Small intestine (tissue), 7 donors: ENCODE results near the gene ANP32A. TPM values are rescaled to one million over a fixed set of nuclear protein-coding genes. Genes with fewer than 3 reads are reported as not detected.

Source experiments
- DNase-seq, 2 donors: peaks; one replicate each; pipeline versions ENCODE4 v3.0.0 to v3.0.0-alpha.2; 2013
- FAIRE-seq: peaks from 2 replicates; lab custom pipeline; 2012; peaks lifted over from hg19 to GRCh38; lab: Jason Lieb, UNC
- H3K27ac ChIP-seq, 3 donors: one replicate each; pipeline ENCODE4 v1.5.1; 2013; ENCODE audit warnings: low read length in 2 of 3, mild to moderate bottlenecking in 2 of 3, control low read depth in 1 of 3, inconsistent platforms in 1 of 3, low read depth in 1 of 3, moderate library complexity in 1 of 3
- H3K27me3 ChIP-seq, 3 donors: one replicate each; pipeline ENCODE4 v1.6.1; 2013; ENCODE audit warnings: low read length in 3 of 3, inconsistent platforms in 1 of 3; ENCODE audit not compliant: control insufficient read depth in 3 of 3, insufficient read depth in 3 of 3
- H3K36me3 ChIP-seq, 3 donors: one replicate each; pipeline ENCODE4 v1.6.1; 2013; ENCODE audit warnings: low read length in 3 of 3, inconsistent platforms in 1 of 3, low read depth in 1 of 3, mild to moderate bottlenecking in 1 of 3, moderate library complexity in 1 of 3; ENCODE audit not compliant: control insufficient read depth in 3 of 3, insufficient read depth in 2 of 3
- H3K4me1 ChIP-seq, 3 donors: one replicate each; pipeline ENCODE4 v1.6.1; 2013; ENCODE audit warnings: low read length in 2 of 3, inconsistent platforms in 1 of 3, low read depth in 1 of 3, mild to moderate bottlenecking in 1 of 3, moderate library complexity in 1 of 3; ENCODE audit not compliant: control insufficient read depth in 3 of 3, insufficient read depth in 2 of 3
- H3K4me3 ChIP-seq, 3 donors: one replicate each; pipeline ENCODE4 v1.5.1; 2013; ENCODE audit warnings: low read length in 3 of 3, control low read depth in 1 of 3, inconsistent platforms in 1 of 3, low read depth in 1 of 3, mild to moderate bottlenecking in 1 of 3, moderate library complexity in 1 of 3
- H3K9me3 ChIP-seq, 2 donors: one replicate each; pipeline ENCODE4 v1.6.1; 2013; ENCODE audit warnings: low read depth in 1 of 2, low read length in 1 of 2; ENCODE audit not compliant: control insufficient read depth in 2 of 2, insufficient read depth in 1 of 2
- WGBS, 3 donors: extraction: QIAGEN DNeasy Blood & Tissue Kit; methylation state at CpG; one replicate each; pipeline ENCODE4 v1.1.7; 2013; 5-methylcytosine and 5-hydroxymethylcytosine counted together
- polyA plus RNA-seq, 4 donors: library from polyadenylated mRNA; stranded (reverse) in 3 of 4; unstranded in 1 of 4; fragments of 200-250 nt in 3 of 4; fragments of 120-200 nt in 1 of 4; gene quantifications; one replicate each; pipeline versions ENCODE4 v1.2.1 to v1.2.3, GENCODE V29; 2013
- donor health status: healthy with polysubstance abuse.
- donor health status: control.
- donor health status: control.
- donor health status: Bipolar disorder and iron deficiency.
- donor health status: healthy.

Gene ANP32A
- polyA plus RNA-seq, 4 donors = 56.2 to 227 (median 103) TPM

DNA sequence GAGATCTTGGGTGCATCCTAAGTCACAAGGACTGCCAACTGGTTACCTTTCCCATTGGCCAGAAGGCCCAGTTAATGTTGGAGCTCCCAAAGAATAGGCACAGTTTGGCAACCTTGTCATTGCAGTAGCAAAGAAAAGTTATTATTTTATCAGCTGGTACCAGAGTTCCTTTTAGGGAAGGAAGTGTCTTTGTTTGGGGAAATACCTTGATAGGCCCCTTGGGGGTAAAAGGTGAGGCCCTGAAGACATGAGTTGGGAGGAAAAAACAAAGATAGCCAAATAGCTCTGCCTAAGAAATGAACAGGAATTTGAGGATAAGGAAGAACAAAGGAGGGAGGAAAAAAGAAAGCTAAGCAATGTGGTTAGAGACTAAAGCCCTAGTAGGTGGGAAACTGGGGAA is 85.8 kb downstream of the ANP32A start:
- Histone ChIP-seq H3K27ac (no peak overlapping the region), H3K4me1 (peaks cover 0 to 12% (median 5%) of the 10 kb centered on the region in 3 donors), H3K4me3 (no peak overlapping the region), H3K27me3 (no peaks in the 10 kb centered on the region), H3K9me3 (no peaks in the 10 kb centered on the region), H3K36me3 (no peaks in the 10 kb centered on the region)
- FAIRE-seq = no peak
- DNase-seq = no peak

DNA sequence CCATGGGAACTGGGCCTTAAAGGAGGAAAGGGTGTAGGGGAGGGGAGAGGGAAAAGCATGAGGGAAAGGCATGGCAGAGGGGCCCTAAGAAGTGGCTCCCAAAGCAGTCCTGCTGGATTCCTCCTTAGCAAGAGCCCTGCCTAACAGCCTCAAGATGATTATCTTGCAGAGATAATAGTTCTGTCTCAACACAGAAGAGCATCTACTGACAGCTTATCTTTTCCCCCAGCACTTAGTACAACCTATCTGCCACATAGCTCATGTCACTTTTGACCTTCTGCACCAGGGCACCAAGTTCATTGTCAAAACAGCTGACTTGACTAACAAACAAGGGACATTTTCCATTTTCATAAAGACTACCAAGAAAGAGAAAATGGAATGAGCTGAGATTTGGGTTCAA is 86.3 kb downstream of the ANP32A start:
- H3K36me3 ChIP-seq = no peaks in the 10 kb centered on the region
- H3K4me1 ChIP-seq = peaks cover 0 to 12% (median 5%) of the 10 kb centered on the region in 3 donors
- no peaks in the 10 kb centered on the region for H3K9me3 ChIP-seq
- FAIRE-seq (no peak), DNase-seq (peak in 1 of 2 donors; percentile 46)
- no peak overlapping the region for H3K27ac ChIP-seq
- H3K27me3 ChIP-seq = no peaks in the 10 kb centered on the region
- no peak overlapping the region for H3K4me3 ChIP-seq

DNA sequence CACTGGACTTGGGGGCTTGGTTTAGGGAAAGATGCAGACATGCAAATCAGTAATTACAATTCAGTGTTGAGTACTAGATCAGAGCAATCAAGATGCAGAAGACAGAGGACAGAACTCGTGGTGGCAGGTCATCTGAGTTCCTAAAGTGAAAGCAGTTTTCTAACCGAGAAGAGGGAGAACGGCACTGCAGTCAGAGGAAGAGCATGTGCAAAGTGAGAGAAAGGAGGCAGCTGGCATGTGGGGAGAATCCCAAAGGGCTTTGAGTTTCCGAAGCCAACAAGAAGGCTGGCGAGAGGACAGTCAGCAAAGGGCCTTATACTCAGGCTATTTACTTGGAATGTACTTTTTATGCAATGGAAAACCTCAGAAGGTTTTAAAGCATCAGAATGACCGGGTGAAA is 87.0 kb downstream of the ANP32A start:
- H3K9me3 ChIP-seq = no peaks in the 10 kb centered on the region
- no peak overlapping the region for H3K27ac ChIP-seq
- H3K27me3 ChIP-seq = no peaks in the 10 kb centered on the region
- DNase-seq = no peak
- H3K36me3 ChIP-seq = no peaks in the 10 kb centered on the region
- H3K4me1 ChIP-seq = peaks cover 0 to 12% (median 5%) of the 10 kb centered on the region in 3 donors
- no peak for FAIRE-seq
- no peak overlapping the region for H3K4me3 ChIP-seq
- 20 to 36% (median 25%) methylated on average over 6 of the region's 6 CpGs for WGBS, 3 donors

DNA sequence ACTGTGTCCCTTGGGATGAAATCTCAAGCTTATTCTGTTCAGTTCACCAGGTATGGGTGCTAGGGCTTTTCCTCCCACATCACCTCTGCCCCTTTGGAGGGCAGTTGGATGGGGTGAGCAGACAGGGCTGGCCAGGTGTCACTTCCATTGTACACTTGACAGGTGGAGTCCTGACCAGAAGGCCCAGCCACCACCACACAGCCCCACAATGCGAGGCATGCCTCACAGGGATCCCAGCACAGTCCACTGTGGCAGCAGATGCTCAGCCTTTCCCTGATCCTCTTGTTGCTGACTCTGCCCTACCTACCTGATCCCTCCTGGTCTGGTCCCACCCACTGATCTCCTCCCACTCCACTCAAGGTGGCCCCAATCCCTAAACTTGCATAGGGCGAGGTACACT is 88.2 kb downstream of the ANP32A start:
- Histone ChIP-seq H3K27ac (no peak overlapping the region), H3K27me3 (no peaks in the 10 kb centered on the region), H3K36me3 (no peaks in the 10 kb centered on the region), H3K9me3 (no peaks in the 10 kb centered on the region), H3K4me1 (peaks cover 0 to 12% (median 5%) of the 10 kb centered on the region in 3 donors), H3K4me3 (no peak overlapping the region)
- FAIRE-seq (no peak), DNase-seq (no peak)
- 84 to 97% (median 92%) methylated on average over 2 of the region's 2 CpGs for WGBS, 3 donors

- peaks cover 0 to under 1% (median 0%) of the 10 kb centered on the region in 3 donors for H3K27me3 ChIP-seq
- H3K4me1 ChIP-seq = peaks cover 0 to 12% (median 5%) of the 10 kb centered on the region in 3 donors
- 32 to 52% (median 42%) methylated on average over 14 to 15 of the region's 15 CpGs for whole genome bisulfite sequencing, 3 donors
- no peaks in the 10 kb centered on the region for H3K36me3 ChIP-seq
- no peak overlapping the region for H3K4me3 ChIP-seq
- no peak overlapping the region for H3K27ac ChIP-seq
- H3K9me3 ChIP-seq = no peaks in the 10 kb centered on the region
- DNase-seq (peak in 1 of 2 donors; percentile 44), FAIRE-seq (no peak)
Measured at GRCh38 chr15:68730976-68731897, 89.5 kb downstream of the ANP32A start.

- no peaks in the 10 kb centered on the region for H3K36me3 ChIP-seq
- H3K4me1 ChIP-seq = peaks cover 3 to 12% (median 5%) of the 10 kb centered on the region in 3 donors
- H3K27me3 ChIP-seq = peaks cover 0 to 8% (median 0%) of the 10 kb centered on the region in 3 donors
- FAIRE-seq (no peak), DNase-seq (peak; percentile 43 to 57)
- WGBS, 3 donors = 43 to 59% (median 49%) methylated on average over 6 of the region's 6 CpGs
- H3K4me3 ChIP-seq = no peak overlapping the region
- no peak overlapping the region for H3K27ac ChIP-seq
- H3K9me3 ChIP-seq = no peaks in the 10 kb centered on the region
Measured at GRCh38 chr15:68730471-68730919, 90.2 kb downstream of the ANP32A start.

DNA sequence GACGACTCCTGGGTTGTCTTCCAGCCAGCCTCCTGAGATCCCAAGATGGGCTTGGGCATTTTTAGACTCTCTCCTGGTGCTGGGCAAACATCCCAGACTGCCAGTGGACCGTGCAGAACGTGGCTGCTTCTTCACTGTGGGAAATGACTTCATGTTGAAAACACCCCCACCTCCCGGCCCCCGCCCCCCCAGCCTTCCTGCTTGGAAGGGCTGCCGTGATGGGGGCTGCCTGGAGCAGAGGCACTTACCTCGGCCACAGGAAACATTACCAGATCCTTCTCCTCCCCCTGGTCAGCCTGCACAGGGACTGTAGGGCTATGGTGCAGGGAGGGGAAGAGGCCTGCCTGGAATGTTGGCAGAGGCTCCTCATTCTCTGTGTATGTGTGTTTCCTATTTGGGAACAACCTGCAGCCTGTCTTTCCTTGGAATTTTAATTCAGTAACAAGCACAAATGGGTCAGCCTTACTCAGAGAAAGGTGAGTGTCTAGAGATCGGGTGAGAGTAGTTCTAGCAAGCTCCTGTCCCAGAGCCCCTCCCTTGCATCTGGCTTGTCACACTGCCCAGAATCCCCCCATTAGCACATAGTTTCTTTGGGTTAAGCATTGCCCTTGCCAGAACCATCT is 90.8 kb downstream of the ANP32A start:
- Histone ChIP-seq H3K9me3 (no peaks in the 10 kb centered on the region), H3K4me3 (no peak overlapping the region), H3K27me3 (peaks cover 0 to 8% (median 0%) of the 10 kb centered on the region in 3 donors), H3K4me1 (peaks cover 3 to 12% (median 5%) of the 10 kb centered on the region in 3 donors), H3K36me3 (no peaks in the 10 kb centered on the region), H3K27ac (no peak overlapping the region)
- WGBS, 3 donors = 48 to 57% (median 54%) methylated on average over 8 of the region's 8 CpGs
- DNase-seq (no peak), FAIRE-seq (no peak)
